NCI-H1694 (cell line): ENCODE data around the gene FTO.

Experiments used
- DNase-seq: peaks from one replicate; lab custom pipeline; 2025; lab: John Stamatoyannopoulos, UW

FTO gene

GRCh38 chr16:53755026-53755910, 51.3 kb downstream of the FTO start:
- no peak for DNase-seq

- no peak for DNase-seq
Measured at GRCh38 chr16:53756275-53756996, 52.5 kb downstream of the FTO start.

GRCh38 chr16:53757971-53758609, 54.1 kb downstream of the FTO start:
- no peak for DNase-seq

DNA sequence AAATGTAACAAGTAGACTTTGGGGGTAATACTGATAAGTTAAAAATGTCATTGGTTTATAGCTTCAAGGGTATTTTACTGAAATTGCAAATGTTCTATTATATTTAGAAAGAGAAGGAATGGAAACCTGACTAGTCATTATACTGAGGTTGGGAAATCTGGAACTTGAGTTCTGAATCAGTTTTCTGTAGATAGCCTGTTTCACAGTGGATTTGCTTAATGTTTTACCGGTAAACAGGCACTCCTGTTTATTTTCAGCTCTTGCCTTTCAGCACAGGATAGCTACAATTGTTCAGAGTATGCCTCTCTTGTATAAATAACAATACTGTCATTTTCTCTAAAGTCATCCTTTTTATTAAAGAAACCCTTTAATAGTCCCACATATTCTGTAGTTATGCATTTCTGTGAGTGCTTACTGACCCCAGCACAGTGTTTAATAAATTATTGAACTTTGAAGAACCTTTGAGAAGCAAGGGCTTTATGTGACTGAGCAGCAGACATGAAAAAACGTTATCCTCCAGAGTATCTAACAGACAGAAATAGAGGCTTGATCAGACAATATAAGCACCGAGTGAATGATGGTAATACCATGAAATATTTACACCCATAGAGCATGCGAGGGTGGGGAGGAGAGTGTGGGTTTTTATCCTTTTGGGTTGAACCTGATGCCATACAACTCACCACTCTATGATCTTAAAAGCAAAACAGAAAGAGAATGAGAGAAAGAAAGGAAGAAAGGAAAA, 58.2 kb downstream of the FTO start:
- no peak for DNase-seq

GRCh38 chr16:53766304-53767016, 62.5 kb downstream of the FTO start:
- DNase-seq = no peak

- DNase-seq = no peak
Measured at GRCh38 chr16:53768167-53768566, 64.2 kb downstream of the FTO start.

DNA sequence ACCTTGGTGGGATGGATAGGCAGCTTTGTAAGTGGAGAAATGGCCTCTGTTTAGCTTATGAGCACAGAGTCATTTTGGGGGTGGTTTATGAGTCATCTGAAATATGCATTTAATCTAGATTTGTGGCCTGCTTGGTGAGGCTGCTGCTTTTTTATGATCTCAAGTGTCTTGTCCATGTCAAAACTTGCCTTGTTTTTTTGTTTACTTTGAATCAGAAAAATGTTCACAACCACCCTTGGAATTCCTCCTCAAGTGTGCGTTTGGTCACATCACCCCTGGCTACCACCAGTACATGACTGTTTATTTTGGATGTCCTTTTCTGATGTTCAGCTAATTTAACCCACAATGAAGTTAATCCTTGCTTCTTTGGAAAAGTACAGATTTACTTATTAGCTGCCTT, 64.6 kb downstream of the FTO start:
- DNase-seq = no peak

- no peak for DNase-seq
Measured at GRCh38 chr16:53769185-53769584, 65.2 kb downstream of the FTO start.

- DNase-seq = no peak
Measured at GRCh38 chr16:53769787-53770186, 65.8 kb downstream of the FTO start.

GRCh38 chr16:53770641-53771040, 66.7 kb downstream of the FTO start:
- no peak for DNase-seq

DNA sequence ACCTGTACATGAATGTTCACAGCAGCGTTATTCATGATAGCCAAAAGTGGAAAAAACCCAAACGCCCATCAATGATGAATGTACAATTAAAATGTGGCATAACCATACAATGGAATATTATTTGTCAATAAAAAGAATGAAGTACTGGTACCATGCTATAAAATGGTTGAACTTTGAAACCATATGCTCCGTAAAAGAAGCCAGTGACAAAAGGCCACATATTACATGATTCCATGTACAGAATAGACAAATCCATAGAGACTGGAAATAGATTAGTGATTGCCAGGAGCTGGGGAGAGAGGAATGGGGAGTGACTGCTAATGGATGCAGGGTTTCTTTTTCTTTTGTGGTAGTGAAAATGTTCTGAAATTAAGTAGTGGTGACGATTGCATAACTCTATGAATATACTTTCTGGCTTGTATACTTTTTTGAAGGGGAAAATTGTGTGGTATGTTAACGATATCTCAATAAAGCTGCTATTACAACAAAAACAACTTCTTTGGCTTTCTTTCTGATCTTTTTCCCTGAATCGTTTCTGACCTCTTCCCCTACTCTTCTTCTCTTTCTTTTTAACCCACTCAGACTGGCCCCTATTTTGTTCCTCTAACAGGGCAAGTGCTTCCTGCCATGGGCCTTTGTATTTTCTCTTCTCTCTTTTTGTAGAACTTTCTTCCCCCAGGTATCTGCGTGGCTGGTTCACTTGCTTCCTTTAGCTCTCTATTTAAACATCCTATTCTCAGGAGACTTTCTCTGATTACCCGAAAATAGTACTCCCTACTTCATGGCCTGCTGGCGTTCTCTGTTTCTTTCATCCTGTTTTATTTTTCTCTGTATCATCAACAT, 67.9 kb downstream of the FTO start:
- DNase-seq = no peak

DNA sequence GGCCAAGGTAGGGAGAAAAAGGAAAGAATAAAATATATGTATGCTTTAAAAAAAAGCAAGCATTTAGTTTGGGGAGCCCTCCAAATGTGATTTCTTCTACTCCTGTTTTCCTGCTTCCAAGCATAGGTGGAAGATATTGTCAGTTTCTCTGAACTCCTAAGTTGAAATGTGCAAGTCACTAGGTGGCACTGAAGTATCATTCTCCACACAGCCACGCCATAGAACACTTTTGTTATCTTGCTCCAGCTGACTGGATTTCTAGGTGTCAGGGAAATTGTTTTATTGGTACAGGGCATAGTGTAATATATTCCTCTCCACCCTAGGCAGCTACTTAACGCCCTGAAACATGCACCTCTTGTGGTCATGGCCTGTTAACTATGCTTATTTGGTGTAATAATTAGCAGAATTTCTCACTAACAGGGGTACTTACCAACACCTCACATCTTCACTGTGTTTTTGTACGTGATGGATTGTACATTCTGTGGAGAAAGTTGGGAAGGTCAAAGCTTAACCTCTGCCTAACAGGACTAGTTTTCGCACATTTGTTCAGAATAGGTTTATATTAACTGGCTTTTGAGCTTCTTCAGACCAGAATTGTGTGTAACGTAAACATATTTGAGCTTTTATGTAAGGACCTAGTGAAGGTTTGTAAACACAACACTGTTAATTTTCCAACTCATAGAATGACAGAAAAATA, 69.3 kb downstream of the FTO start:
- peak; percentile 46 for DNase-seq

DNA sequence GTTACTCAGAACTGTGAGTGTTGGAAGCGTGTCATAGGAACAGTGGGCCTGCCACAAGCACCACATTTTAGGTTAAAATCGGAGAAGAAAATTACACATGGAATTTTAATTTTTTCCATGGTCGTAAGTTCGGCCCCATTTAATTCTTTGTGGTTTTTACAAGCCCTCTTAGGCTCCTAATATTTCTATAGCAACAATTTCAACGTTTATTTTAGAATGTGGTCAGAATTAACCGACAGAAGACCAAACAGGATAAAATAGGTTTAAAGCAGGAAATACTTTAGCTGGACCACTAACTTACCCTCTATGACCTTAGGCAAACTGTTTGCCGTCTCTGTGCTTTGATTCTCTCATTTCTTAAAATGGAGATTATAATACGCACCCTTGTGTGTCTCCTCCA, 69.9 kb downstream of the FTO start:
- DNase-seq = no peak

DNA sequence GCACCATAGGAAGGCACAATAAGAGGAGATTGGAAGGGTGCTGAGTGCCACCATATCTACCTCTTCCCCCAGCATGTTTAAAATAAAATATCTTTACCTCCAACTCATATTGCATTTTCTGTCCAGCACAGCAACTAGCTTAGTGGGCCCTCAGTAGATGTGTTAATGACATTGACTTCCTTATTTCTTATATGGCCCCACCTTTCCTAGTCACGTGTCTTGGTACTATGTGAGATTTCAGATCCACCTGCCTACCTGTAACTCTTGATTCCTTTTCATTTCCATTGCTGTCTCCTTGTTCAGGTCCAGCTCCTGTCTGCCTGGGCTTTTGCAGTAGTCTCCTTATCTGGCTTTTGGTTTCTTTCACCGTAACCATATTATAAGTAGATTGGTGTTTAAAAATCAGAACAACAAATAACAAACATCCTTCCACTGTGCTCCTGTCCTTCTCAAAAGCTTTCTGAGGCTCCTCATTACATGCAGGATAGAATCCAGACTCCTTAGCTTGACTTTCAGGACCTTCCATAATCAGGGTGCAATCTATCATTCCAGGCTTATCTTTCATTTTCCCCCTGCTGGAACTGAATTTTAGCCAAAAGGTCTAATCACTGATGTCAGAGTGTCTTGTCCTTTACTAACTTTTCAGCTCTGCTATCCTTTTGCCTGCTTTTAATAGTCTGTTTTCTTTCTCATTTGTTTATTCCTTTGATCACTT, 71.3 kb downstream of the FTO start:
- DNase-seq = no peak

DNA sequence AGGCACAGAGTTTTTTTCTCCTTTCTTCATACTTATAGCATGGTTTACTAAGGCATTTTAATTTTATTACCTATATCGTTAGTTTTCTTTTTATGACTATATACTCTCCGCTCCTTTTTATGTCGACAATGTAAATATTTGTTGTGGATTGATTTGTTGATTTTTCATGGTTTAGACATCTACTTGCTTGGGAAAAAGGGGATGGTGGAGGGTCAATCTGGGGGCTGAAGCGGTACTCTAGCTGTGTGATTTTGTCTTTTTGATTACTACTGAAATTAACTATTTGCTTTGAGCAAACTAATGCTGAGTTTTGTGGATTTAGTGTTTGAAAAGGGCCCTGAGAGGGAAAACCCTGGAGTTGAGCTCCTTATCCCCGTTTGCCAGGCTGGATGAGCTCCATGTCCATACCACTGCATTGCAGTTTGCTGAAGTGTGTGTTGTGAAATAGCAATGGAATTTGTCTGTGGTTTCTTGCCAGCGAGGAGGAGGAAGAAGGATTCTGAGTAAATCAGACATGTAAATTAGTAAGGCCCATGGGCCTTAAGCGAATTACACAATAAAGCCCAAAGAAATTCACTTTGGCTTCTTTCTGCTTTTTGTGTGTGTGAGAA, 72.0 kb downstream of the FTO start:
- DNase-seq = no peak

GRCh38 chr16:53779186-53779585, 75.2 kb downstream of the FTO start:
- DNase-seq = no peak

DNA sequence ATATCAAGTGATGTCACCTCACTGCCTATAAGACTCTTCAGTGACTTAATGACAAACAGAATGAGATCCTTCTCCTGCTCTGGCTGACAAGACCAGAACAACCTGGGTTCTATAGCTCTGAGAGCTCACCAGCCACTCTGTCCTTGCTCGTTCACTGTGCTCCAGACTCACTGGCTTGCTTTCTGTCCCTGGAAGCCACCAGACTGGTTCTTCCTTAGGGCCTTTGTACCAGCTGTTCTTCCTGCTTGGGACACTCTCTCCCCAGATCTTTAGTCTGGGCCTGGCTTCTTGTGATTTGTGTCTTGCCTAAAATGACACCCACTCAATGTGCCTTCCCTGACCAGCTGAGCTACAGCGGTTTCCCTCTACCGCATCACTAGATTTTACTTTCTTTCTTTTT, 76.1 kb downstream of the FTO start:
- DNase-seq = no peak

GRCh38 chr16:53781023-53781605, 77.2 kb downstream of the FTO start:
- no peak for DNase-seq

DNA sequence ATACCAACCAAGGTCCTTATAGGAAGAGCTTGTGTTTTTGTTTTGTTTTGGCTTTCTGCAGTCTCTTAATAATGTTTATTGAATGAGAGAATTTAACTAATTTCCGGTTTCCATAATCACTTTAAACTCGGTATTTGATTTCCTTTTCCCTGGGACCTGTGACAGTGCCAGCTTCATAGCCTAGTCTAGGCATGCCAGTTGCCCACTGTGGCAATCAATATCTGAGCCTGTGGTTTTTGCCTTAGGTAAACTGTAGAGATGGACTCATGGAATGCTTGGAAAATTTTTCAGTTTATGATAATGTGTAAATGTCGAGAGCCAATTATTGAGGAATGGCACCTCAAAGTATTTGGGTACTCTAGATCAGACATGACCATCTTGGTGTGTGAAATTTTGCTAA, 78.2 kb downstream of the FTO start:
- no peak for DNase-seq
